Liver (tissue), 9 donors: ENCODE data around the gene TRIM74. TPM values are rescaled to one million over a fixed set of nuclear protein-coding genes. Genes with fewer than 3 reads are reported as not detected.
"Not testable (repeated sequence)": the region's sequence is repeated elsewhere in the genome, so short reads cannot be mapped to it uniquely, and the experiment has no call there.

Source experiments
- DNase-seq: peaks from one replicate; pipeline ENCODE4 v3.0.0-alpha.2; 2017; ENCODE audit warnings: low spot score
- H3K27ac ChIP-seq, 2 donors: one replicate each; pipeline ENCODE4 v1.7.0; 2013; ENCODE audit warnings: inconsistent platforms in 2 of 2, low read length in 2 of 2, control low read depth in 1 of 2, low read depth in 1 of 2, mild to moderate bottlenecking in 1 of 2
- H3K27me3 ChIP-seq, 4 donors: one replicate each; pipeline versions ENCODE4 v1.6.1 to v1.7.0; 2013; ENCODE audit warnings: low read length in 3 of 4, inconsistent platforms in 1 of 4, mild to moderate bottlenecking in 1 of 4, moderate library complexity in 1 of 4; ENCODE audit not compliant: control insufficient read depth in 4 of 4, insufficient read depth in 4 of 4
- H3K36me3 ChIP-seq, 4 donors: one replicate each; pipeline versions ENCODE4 v1.6.1 to v1.7.0; 2013; ENCODE audit warnings: low read length in 3 of 4, mild to moderate bottlenecking in 3 of 4, low read depth in 1 of 4, moderate library complexity in 1 of 4; ENCODE audit not compliant: control insufficient read depth in 4 of 4, insufficient read depth in 3 of 4
- H3K4me1 ChIP-seq, 4 donors: one replicate each; pipeline versions ENCODE4 v1.6.1 to v1.7.0; 2013; ENCODE audit warnings: low read length in 3 of 4, mild to moderate bottlenecking in 3 of 4, moderate library complexity in 1 of 4; ENCODE audit not compliant: control insufficient read depth in 4 of 4, insufficient read depth in 4 of 4
- H3K4me3 ChIP-seq, 3 donors: one replicate each; pipeline versions ENCODE4 v1.6.1 to v1.7.0; 2013; ENCODE audit warnings: low read length in 3 of 3, control low read depth in 1 of 3, low read depth in 1 of 3, mild to moderate bottlenecking in 1 of 3
- H3K9ac ChIP-seq, 2 donors: one replicate each; pipeline ENCODE4 v1.7.0; 2013; ENCODE audit warnings: low read length in 2 of 2, mild to moderate bottlenecking in 2 of 2, moderate library complexity in 2 of 2, control low read depth in 1 of 2, low read depth in 1 of 2
- H3K9me3 ChIP-seq, 4 donors: one replicate each; pipeline versions ENCODE4 v1.6.1 to v1.7.0; 2013; ENCODE audit warnings: low read length in 3 of 4; ENCODE audit not compliant: control insufficient read depth in 4 of 4
- CTCF ChIP-seq: fragments of 150-350 bp; IDR thresholded peaks from 2 replicates; pipeline ENCODE4 v1.5.1; 2017; ENCODE audit warnings: improper control_type of control experiment, low read depth, low read length; ENCODE audit not compliant: missing input control
- HNF4A ChIP-seq, 2 donors: conservative IDR thresholded peaks; 2 replicates each; pipeline ENCODE4 v1.6.1; 2016; ENCODE audit warnings: antibody characterized with exemption in 2 of 2, mild to moderate bottlenecking in 2 of 2
- HNF4G ChIP-seq: IDR thresholded peaks from 2 replicates; pipeline ENCODE4 v1.6.1; 2016; ENCODE audit warnings: antibody characterized with exemption
- RAD21 ChIP-seq, 2 donors: IDR thresholded peaks; 2 replicates each; pipeline ENCODE4 v1.6.1; 2016; ENCODE audit warnings: antibody characterized with exemption in 2 of 2, mild to moderate bottlenecking in 2 of 2
- RXRA ChIP-seq, 2 donors: IDR thresholded peaks; 2 replicates each; pipeline ENCODE4 v1.6.1; 2017 to 2018; ENCODE audit warnings: antibody characterized with exemption in 2 of 2, mild to moderate bottlenecking in 1 of 2
- WGBS: extraction: QIAGEN DNeasy Blood & Tissue Kit; methylation state at CpG from one replicate; pipeline ENCODE4 v1.1.7; 2013; 5-methylcytosine and 5-hydroxymethylcytosine counted together
- polyA plus RNA-seq, 2 donors: library from polyadenylated mRNA; stranded (reverse) in 1 of 2; unstranded in 1 of 2; fragments of 200-250 nt in 1 of 2; fragments of >200 nt in 1 of 2; fragmentation: Nextera tagmentation in 1 of 2; extraction: Ambion mirVana in 1 of 2; gene quantifications; one replicate each; pipeline versions ENCODE4 v1.2.1 to v1.2.3, GENCODE V29; 2013 to 2015
- total RNA-seq, 2 donors: library from RNA; depleted of rRNA; stranded (reverse); fragments of >200 nt; gene quantifications; one replicate each; pipeline ENCODE4 v1.2.3, GENCODE V29; 2014
- donor health status: healthy.
- donor health status: healthy.
- donor health status: healthy.
- donor health status: healthy.
- donor health status: healthy.

The TRIM74 gene
- total and polyA plus RNA-seq, 4 donors, result 0.14 to 0.50 TPM; not detected in 2

- not testable (repeated sequence) for H3K27ac ChIP-seq, DNase-seq, H3K9ac ChIP-seq, H3K36me3 ChIP-seq, H3K4me3 ChIP-seq, H3K27me3 ChIP-seq, H3K9me3 ChIP-seq
- H3K4me1 ChIP-seq, result peaks cover 3 to 17% (median 7%) of the 10 kb centered on the region in 4 donors
- WGBS, result 59% methylated on average over 22 of the region's 22 CpGs
- TF ChIP-seq RXRA (IDR thresholded peaks at IDR 0.05) (peak; percentile 14 to 19), CTCF (peak; percentile 14), RAD21 (IDR thresholded peaks at IDR 0.05) (peak; percentile 58 to 61), HNF4G (peak; percentile 48), HNF4A (conservative IDR thresholded peaks at IDR 0.05) (peak; percentile 73 to 84)
These were observed 23.0 kb downstream of the TRIM74 start for GRCh38 chr7:72946130-72946745.

GRCh38 chr7:72945597-72945996 is 23.7 kb downstream of the TRIM74 start:
- H3K4me3 ChIP-seq, H3K9me3 ChIP-seq, H3K27me3 ChIP-seq, H3K9ac ChIP-seq, H3K36me3 ChIP-seq, H3K27ac ChIP-seq: not testable (repeated sequence)
- 96% methylated on average over 8 of the region's 9 CpGs for WGBS
- peaks cover 3 to 17% (median 7%) of the 10 kb centered on the region in 4 donors for H3K4me1 ChIP-seq
- DNase-seq, result peak; percentile 17

DNA sequence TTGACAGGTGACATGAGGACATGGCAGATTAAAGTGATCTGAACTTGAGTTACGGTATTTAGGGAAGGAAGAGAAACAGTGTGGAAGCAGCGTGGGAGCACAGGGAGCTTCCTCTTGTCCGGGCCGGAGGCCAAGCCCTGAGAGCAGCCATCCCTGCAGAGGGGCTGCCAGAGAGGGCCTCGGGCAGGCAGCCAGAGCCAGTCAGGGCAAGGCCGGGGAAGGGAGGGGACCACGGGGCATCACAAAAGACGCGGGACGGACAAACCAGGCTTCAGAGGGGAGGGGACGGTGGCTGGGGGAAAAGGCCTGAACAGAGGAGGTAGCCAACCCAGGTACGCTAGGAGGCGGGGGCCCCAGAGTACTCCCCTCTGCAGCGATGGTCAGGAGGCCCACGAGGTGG is 24.3 kb downstream of the TRIM74 start:
- H3K27ac ChIP-seq, H3K27me3 ChIP-seq, H3K36me3 ChIP-seq, H3K9me3 ChIP-seq, H3K4me3 ChIP-seq, DNase-seq, H3K9ac ChIP-seq: not testable (repeated sequence)
- WGBS, result 76% methylated on average over 9 of the region's 15 CpGs
- H3K4me1 ChIP-seq, result peaks cover 3 to 17% (median 7%) of the 10 kb centered on the region in 4 donors

- H3K9me3 ChIP-seq, H3K4me1 ChIP-seq, DNase-seq, H3K4me3 ChIP-seq, H3K27me3 ChIP-seq, H3K27ac ChIP-seq, H3K9ac ChIP-seq: not testable (repeated sequence)
- WGBS, result 98% methylated on average over 25 of the region's 25 CpGs
- H3K36me3 ChIP-seq, result peaks cover 5 to 14% (median 9%) of the 10 kb centered on the region in 4 donors
These were observed 26.3 kb downstream of the TRIM74 start for GRCh38 chr7:72942956-72943355.

GRCh38 chr7:72942022-72942705 is 27.1 kb downstream of the TRIM74 start:
- peaks cover 5 to 14% (median 10%) of the 10 kb centered on the region in 4 donors for H3K36me3 ChIP-seq
- not testable (repeated sequence) for H3K4me3 ChIP-seq, H3K9ac ChIP-seq, H3K4me1 ChIP-seq, H3K9me3 ChIP-seq, H3K27ac ChIP-seq, DNase-seq, H3K27me3 ChIP-seq
- WGBS, result 90% methylated on average over 6 of the region's 20 CpGs

- H3K27me3 ChIP-seq, H3K9ac ChIP-seq, H3K27ac ChIP-seq, H3K9me3 ChIP-seq, H3K4me3 ChIP-seq, DNase-seq: not testable (repeated sequence)
- Histone ChIP-seq H3K4me1 (peaks cover 5 to 19% (median 16%) of the 10 kb centered on the region in 4 donors), H3K36me3 (peaks cover 11 to 43% (median 28%) of the 10 kb centered on the region in 4 donors)
- WGBS, result 91% methylated on average over 6 of the region's 6 CpGs
These were observed 41.0 kb downstream of the TRIM74 start for GRCh38 chr7:72928216-72928615.

DNA sequence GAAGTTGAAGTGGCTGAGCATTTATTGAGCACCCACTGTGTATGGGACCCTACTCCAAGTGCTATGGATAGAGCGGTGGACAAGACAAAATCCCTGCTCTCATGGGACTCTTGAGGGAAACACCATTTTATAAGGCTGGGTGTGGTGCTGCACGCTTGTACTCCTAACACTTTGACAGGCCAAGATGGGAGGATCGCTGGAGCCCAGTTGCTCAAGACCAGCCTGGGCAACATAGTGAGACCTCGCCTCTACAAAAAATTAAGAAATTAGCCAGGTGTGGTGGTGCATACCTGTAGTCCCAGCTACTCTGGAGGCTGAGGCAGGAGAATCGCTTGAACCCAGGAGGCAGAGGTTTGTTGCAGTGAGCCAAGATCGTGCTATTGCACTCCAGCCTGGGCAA is 41.5 kb downstream of the TRIM74 start:
- WGBS, result 97% methylated on average over 6 of the region's 6 CpGs
- H3K9me3 ChIP-seq, H3K4me3 ChIP-seq, H3K27me3 ChIP-seq, H3K9ac ChIP-seq, DNase-seq, H3K27ac ChIP-seq: not testable (repeated sequence)
- Histone ChIP-seq H3K4me1 (peaks cover 5 to 19% (median 16%) of the 10 kb centered on the region in 4 donors), H3K36me3 (peaks cover 11 to 43% (median 28%) of the 10 kb centered on the region in 4 donors)
